Retinal pigment epithelial cell (primary cell): ENCODE results near the gene MYF6.
A peak's percentile ranks its signal among the peaks of the same experiment; 100 is the strongest.
"Not testable (repeated sequence)": the region's sequence is repeated elsewhere in the genome, so short reads cannot be mapped to it uniquely, and the experiment has no call there.

Experiments used
- DNase-seq: peaks from one replicate; pipeline ENCODE4 v3.0.0-alpha.2; 2010; ENCODE audit warnings: low read depth
- H3K4me3 ChIP-seq: 2 replicates; pipeline ENCODE4 v1.5.1; 2011; ENCODE audit warnings: mild to moderate bottlenecking, low read length, control low read depth, moderate library complexity
- CTCF ChIP-seq: conservative IDR thresholded peaks from 2 replicates; pipeline ENCODE4 v1.5.1; 2011; ENCODE audit warnings: low read depth, low read length, control low read depth, inconsistent platforms

Gene MYF6

GRCh38 chr12:80707126-80707829, at the start of gene MYF6:
MYF6 (plus strand) TSS chr12:80707634; CDS start chr12:80707720, 86 bp downstream.
- no peak for TF ChIP-seq CTCF
- DNase-seq = no peak
- H3K4me3 ChIP-seq = peak within 1 kb of the TSS; percentile 40

GRCh38 chr12:80659512-80660063, 47.8 kb upstream of the MYF6 start:
- no peak for DNase-seq
- no peak overlapping the region for H3K4me3 ChIP-seq
- no peak for TF ChIP-seq CTCF

- no peak for DNase-seq
These were observed 44.8 kb upstream of the MYF6 start for GRCh38 chr12:80662586-80662985.

GRCh38 chr12:80670214-80670613, 37.2 kb upstream of the MYF6 start:
- no peak for DNase-seq
- H3K4me3 ChIP-seq = no peak overlapping the region
- TF ChIP-seq CTCF = no peak

More at GRCh38 chr12:80662586-80662985, 44.8 kb upstream of the MYF6 start:
- no peak overlapping the region for H3K4me3 ChIP-seq
- TF ChIP-seq CTCF = no peak

- not testable (repeated sequence) for DNase-seq, H3K4me3 ChIP-seq
These were observed 31.3 kb upstream of the MYF6 start for GRCh38 chr12:80676042-80676636.

- TF ChIP-seq CTCF = no peak
- no peak for DNase-seq
- no peak overlapping the region for H3K4me3 ChIP-seq
These were observed 30.6 kb upstream of the MYF6 start for GRCh38 chr12:80676856-80677255.

GRCh38 chr12:80677994-80678393, 29.4 kb upstream of the MYF6 start:
- H3K4me3 ChIP-seq = no peak overlapping the region
- no peak for DNase-seq
- TF ChIP-seq CTCF = no peak
